ENCODE data around the gene RGL1. TPM values are rescaled to one million over a fixed set of nuclear protein-coding genes. Genes with fewer than 3 reads are reported as not detected.

The RGL1 gene
- total RNA-seq, 1 donor, result 24.6 TPM

DNA sequence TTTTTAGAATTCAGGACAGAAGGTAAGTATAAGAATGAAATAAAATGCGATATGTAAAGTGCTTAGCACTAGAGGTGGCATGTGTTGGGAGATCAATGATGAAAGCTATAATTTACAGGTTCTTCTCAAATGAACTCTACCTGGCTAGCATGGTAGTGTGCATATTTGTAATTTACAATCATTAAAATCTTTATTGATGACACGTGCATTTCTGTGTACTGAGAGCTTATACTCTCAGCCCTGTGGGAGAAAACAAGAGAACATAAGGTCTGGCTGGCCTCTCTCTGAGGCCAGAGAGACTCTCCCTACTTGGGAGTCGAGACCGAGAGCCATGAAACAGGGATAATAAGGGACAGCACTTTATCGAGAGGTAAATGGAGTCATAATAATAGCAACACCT lies 156.2 kb downstream of the RGL1 start:
- no peaks in the 10 kb centered on the region for H3K27me3 ChIP-seq (ENCODE audit: insufficient read depth, low read length)

DNA sequence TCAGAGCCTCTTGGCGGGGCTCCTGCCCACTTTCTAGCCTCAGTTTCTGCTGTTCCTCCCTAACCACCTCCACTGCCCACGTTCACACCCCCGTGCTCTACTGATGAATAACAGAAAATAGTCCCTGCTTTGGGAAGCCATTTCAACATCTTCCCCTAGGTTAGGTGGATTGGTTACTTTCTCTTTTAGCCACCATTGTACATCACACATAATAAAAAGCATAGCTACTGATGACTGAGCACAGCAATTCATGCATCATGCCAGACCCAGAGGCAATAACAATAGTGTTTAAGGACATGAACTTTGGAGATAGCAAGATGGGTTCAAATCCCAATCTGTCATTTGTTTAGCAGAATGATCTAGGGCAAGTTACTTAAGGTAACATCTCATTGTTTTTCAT lies 158.0 kb downstream of the RGL1 start:
- no peak overlapping the region for H3K27ac ChIP-seq (ENCODE audit: low read depth, low read length)
- no peak overlapping the region for H2AFZ ChIP-seq (ENCODE audit: low read length)
- no peak overlapping the region for H3K4me3 ChIP-seq (ENCODE audit: insufficient read depth, low read length)
- H3K4me2 ChIP-seq (ENCODE audit: insufficient read depth, low read length), result no peak overlapping the region
- no peaks in the 10 kb centered on the region for H4K20me1 ChIP-seq (ENCODE audit: insufficient read depth, low read length)
- TF ChIP-seq CTCF (IDR thresholded peaks at IDR 0.05; ENCODE audit: extremely low read depth, low read depth, low read length), result no peak
- H3K79me2 ChIP-seq (ENCODE audit: insufficient read depth, low read length), result no peaks in the 10 kb centered on the region
- H3K9me3 ChIP-seq (ENCODE audit: low read depth, low read length), result no peaks in the 10 kb centered on the region
- H3K4me1 ChIP-seq (ENCODE audit: insufficient read depth, low read length), result peaks cover 9% of the 10 kb centered on the region
- no peaks in the 10 kb centered on the region for H3K27me3 ChIP-seq (ENCODE audit: insufficient read depth, low read length)
- H3K36me3 ChIP-seq (ENCODE audit: insufficient read depth, low read length), result no peaks in the 10 kb centered on the region
- no peak for DNase-seq (ENCODE audit: insufficient read length, low spot score, missing footprints)

More for the DNA sequence above, 156.2 kb downstream of the RGL1 start:
- Histone ChIP-seq H4K20me1 (ENCODE audit: insufficient read depth, low read length) (no peaks in the 10 kb centered on the region), H3K27ac (ENCODE audit: low read depth, low read length) (peak overlapping the region; percentile 19), H3K4me1 (ENCODE audit: insufficient read depth, low read length) (peaks cover 23% of the 10 kb centered on the region), H3K79me2 (ENCODE audit: insufficient read depth, low read length) (no peaks in the 10 kb centered on the region), H3K4me2 (ENCODE audit: insufficient read depth, low read length) (no peak overlapping the region), H3K9me3 (ENCODE audit: low read depth, low read length) (no peaks in the 10 kb centered on the region), H2AFZ (ENCODE audit: low read length) (no peak overlapping the region), H3K36me3 (ENCODE audit: insufficient read depth, low read length) (no peaks in the 10 kb centered on the region), H3K4me3 (ENCODE audit: insufficient read depth, low read length) (no peak overlapping the region)
- TF ChIP-seq CTCF (IDR thresholded peaks at IDR 0.05; ENCODE audit: extremely low read depth, low read depth, low read length), result no peak
- DNase-seq (ENCODE audit: insufficient read length, low spot score, missing footprints), result no peak

DNA sequence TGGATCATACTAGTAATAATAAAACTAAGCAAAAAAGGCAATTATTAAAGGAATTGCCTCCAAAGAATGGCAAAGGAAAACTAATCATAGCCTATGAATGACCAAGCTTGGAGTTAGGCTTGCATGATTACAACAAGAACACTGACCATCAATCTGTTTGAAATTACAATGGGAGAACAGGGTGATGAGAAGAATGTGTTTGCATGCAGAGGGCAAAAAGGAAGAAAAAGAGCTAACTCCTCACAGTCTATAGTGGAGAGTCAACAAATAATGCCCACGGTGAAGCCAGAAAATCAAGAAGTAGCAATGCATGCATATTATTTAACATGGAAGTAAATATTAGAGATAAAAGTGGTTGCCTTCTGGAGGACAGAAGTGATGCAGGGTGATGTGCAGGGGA lies 160.8 kb downstream of the RGL1 start:
- TF ChIP-seq CTCF (IDR thresholded peaks at IDR 0.05; ENCODE audit: extremely low read depth, low read depth, low read length), result no peak
- no peak overlapping the region for H3K4me3 ChIP-seq (ENCODE audit: insufficient read depth, low read length)
- no peaks in the 10 kb centered on the region for H3K9me3 ChIP-seq (ENCODE audit: low read depth, low read length)
- DNase-seq (ENCODE audit: insufficient read length, low spot score, missing footprints), result no peak
- no peaks in the 10 kb centered on the region for H3K79me2 ChIP-seq (ENCODE audit: insufficient read depth, low read length)
- H3K27ac ChIP-seq (ENCODE audit: low read depth, low read length), result no peak overlapping the region
- H3K27me3 ChIP-seq (ENCODE audit: insufficient read depth, low read length), result no peaks in the 10 kb centered on the region
- no peak overlapping the region for H3K4me2 ChIP-seq (ENCODE audit: insufficient read depth, low read length)
- peaks cover 6% of the 10 kb centered on the region for H3K4me1 ChIP-seq (ENCODE audit: insufficient read depth, low read length)
- H3K36me3 ChIP-seq (ENCODE audit: insufficient read depth, low read length), result no peaks in the 10 kb centered on the region
- H2AFZ ChIP-seq (ENCODE audit: low read length), result no peak overlapping the region
- no peaks in the 10 kb centered on the region for H4K20me1 ChIP-seq (ENCODE audit: insufficient read depth, low read length)

DNA sequence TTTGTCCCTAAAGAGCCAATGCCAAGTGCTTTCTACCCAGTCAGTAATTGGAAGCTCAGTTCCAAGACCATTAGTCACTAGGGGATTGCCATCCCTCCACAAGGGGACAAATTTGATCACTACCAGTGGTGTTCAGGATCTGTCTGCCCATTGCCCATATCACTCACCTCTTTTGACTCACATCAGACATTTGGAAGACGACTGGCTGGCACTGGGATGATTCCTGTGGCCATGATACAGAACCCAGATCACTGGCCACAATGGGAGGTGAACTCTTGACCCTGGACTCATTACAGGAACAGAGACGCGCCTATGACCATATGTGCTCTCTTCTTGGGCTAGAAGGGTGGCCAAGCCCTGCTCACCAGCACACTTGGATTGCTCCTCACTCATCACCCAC lies 161.6 kb downstream of the RGL1 start:
- Histone ChIP-seq H3K9me3 (ENCODE audit: low read depth, low read length) (no peaks in the 10 kb centered on the region), H3K4me1 (ENCODE audit: insufficient read depth, low read length) (peaks cover 5% of the 10 kb centered on the region), H2AFZ (ENCODE audit: low read length) (no peak overlapping the region), H3K4me2 (ENCODE audit: insufficient read depth, low read length) (no peak overlapping the region), H3K27me3 (ENCODE audit: insufficient read depth, low read length) (no peaks in the 10 kb centered on the region), H3K4me3 (ENCODE audit: insufficient read depth, low read length) (no peak overlapping the region), H3K79me2 (ENCODE audit: insufficient read depth, low read length) (no peaks in the 10 kb centered on the region), H4K20me1 (ENCODE audit: insufficient read depth, low read length) (no peaks in the 10 kb centered on the region), H3K27ac (ENCODE audit: low read depth, low read length) (no peak overlapping the region), H3K36me3 (ENCODE audit: insufficient read depth, low read length) (no peaks in the 10 kb centered on the region)
- TF ChIP-seq CTCF (IDR thresholded peaks at IDR 0.05; ENCODE audit: extremely low read depth, low read depth, low read length), result no peak
- no peak for DNase-seq (ENCODE audit: insufficient read length, low spot score, missing footprints)
